Right lung (tissue), 5 donors: ENCODE measurements around the gene UBL7. TPM values are rescaled to one million over a fixed set of nuclear protein-coding genes. Genes with fewer than 3 reads are reported as not detected.

Experiments
- DNase-seq, 2 donors: peaks; one replicate each; pipeline ENCODE4 v3.0.0-alpha.2; 2013
- polyA plus RNA-seq, 5 donors: library from polyadenylated mRNA; unstranded; fragments of 120-200 nt; gene quantifications; one replicate each; pipeline versions ENCODE4 v1.2.1 to v1.2.3, GENCODE V29; 2013; ENCODE audit warnings: inconsistent platforms in 1 of 5, low replicate concordance in 1 of 5; ENCODE audit not compliant: insufficient read length in 5 of 5, insufficient read depth in 1 of 5

The UBL7 gene
- polyA plus RNA-seq, 5 donors = 49.0 to 62.6 (median 59.3) TPM

GRCh38 chr15:74412159-74412558 is 48.8 kb downstream of the UBL7 start:
- DNase-seq = no peak

GRCh38 chr15:74411686-74412085 is 49.3 kb downstream of the UBL7 start:
- no peak for DNase-seq

GRCh38 chr15:74410502-74410901 is 50.5 kb downstream of the UBL7 start:
- no peak for DNase-seq

GRCh38 chr15:74409225-74409624 is 51.7 kb downstream of the UBL7 start:
- DNase-seq = no peak

- no peak for DNase-seq
Observed at GRCh38 chr15:74408815-74409214, 52.1 kb downstream of the UBL7 start.

- DNase-seq = no peak
Observed at GRCh38 chr15:74408385-74408784, 52.6 kb downstream of the UBL7 start.

- DNase-seq = no peak
Observed at GRCh38 chr15:74406992-74407705, 53.8 kb downstream of the UBL7 start.

- DNase-seq = no peak
Observed at GRCh38 chr15:74406517-74406916, 54.4 kb downstream of the UBL7 start.

GRCh38 chr15:74405823-74406222 is 55.1 kb downstream of the UBL7 start:
- no peak for DNase-seq

GRCh38 chr15:74403991-74404563 is 56.9 kb downstream of the UBL7 start:
- DNase-seq = no peak

- DNase-seq = no peak
Observed at GRCh38 chr15:74403588-74403919, 57.4 kb downstream of the UBL7 start.

GRCh38 chr15:74402873-74403587 is 57.9 kb downstream of the UBL7 start:
- DNase-seq = no peak

- DNase-seq = no peak
Observed at GRCh38 chr15:74402337-74402841, 58.6 kb downstream of the UBL7 start.

GRCh38 chr15:74400915-74401757 is 59.8 kb downstream of the UBL7 start:
- DNase-seq = no peak

GRCh38 chr15:74400313-74400860 is 60.6 kb downstream of the UBL7 start:
- DNase-seq = no peak

GRCh38 chr15:74399511-74400312 is 61.2 kb downstream of the UBL7 start:
- DNase-seq = no peak

GRCh38 chr15:74399100-74399499 is 61.9 kb downstream of the UBL7 start:
- DNase-seq = no peak

- DNase-seq = no peak
Observed at GRCh38 chr15:74398183-74398582, 62.8 kb downstream of the UBL7 start.

- DNase-seq = no peak
Observed at GRCh38 chr15:74397239-74398068, 63.5 kb downstream of the UBL7 start.
